ENCODE results near the gene GPR137B. TPM values are rescaled to one million over a fixed set of nuclear protein-coding genes. Genes with fewer than 3 reads are reported as not detected.
"Not testable (repeated sequence)": the region's sequence is repeated elsewhere in the genome, so short reads cannot be mapped to it uniquely, and the experiment has no call there.

The GPR137B gene
- total RNA-seq, result 35.5 TPM

DNA sequence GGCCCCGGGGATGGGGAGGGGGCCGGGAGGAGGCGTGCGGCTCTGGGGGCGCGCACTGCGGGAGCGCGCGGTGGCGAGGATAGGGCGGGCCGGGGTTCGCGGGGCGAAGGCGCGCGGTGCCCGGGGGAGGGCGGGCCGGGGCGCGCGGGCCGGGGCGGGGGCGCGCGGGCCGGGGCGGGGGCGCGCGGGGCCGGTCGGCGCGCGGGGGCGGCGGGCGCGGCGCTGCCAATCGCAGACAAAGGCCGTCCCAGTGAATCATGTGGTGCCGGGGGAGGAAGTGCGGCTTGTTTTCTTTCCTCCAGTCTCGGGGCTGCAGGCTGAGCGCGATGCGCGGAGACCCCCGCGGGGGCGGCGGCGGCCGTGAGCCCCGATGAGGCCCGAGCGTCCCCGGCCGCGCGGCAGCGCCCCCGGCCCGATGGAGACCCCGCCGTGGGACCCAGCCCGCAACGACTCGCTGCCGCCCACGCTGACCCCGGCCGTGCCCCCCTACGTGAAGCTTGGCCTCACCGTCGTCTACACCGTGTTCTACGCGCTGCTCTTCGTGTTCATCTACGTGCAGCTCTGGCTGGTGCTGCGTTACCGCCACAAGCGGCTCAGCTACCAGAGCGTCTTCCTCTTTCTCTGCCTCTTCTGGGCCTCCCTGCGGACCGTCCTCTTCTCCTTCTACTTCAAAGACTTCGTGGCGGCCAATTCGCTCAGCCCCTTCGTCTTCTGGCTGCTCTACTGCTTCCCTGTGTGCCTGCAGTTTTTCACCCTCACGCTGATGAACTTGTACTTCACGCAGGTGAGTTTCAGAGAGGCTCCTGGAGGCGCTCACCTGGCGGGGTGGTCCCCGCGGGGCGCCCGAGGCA, at the start of gene GPR137B:
Gene GPR137B (plus strand): TSS at position 287 of the 851 bp plus-strand sequence. CDS start 84 bp downstream, at position 371.
- DNase-seq (ENCODE audit: low spot score in 2 of 2) (peak; percentile 91), FAIRE-seq (no peak)

DNA sequence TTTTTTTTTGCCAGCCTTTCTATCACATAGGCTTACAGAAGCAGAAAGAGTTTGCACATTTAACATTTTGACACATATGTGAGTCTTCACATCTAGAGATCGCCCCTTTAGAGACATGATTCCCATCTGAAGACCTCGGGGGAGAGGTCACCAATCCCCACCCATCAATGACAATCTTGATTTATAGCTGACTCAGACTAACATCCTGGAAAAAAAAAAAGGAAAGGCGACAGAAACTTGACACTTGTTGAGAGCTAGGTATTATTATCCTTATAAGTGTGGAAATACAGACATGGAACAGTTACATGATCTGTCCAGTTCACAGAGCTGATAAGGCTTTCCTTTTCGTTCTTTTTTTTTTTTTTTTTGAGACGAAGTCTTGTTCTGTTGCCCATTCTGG, 49.4 kb upstream of the GPR137B start:
- no peak for FAIRE-seq
- DNase-seq (ENCODE audit: low spot score in 2 of 2), result no peak

GRCh38 chr1:236095705-236096520, 46.4 kb upstream of the GPR137B start:
- FAIRE-seq, result no peak
- DNase-seq (ENCODE audit: low spot score in 2 of 2), result no peak

DNA sequence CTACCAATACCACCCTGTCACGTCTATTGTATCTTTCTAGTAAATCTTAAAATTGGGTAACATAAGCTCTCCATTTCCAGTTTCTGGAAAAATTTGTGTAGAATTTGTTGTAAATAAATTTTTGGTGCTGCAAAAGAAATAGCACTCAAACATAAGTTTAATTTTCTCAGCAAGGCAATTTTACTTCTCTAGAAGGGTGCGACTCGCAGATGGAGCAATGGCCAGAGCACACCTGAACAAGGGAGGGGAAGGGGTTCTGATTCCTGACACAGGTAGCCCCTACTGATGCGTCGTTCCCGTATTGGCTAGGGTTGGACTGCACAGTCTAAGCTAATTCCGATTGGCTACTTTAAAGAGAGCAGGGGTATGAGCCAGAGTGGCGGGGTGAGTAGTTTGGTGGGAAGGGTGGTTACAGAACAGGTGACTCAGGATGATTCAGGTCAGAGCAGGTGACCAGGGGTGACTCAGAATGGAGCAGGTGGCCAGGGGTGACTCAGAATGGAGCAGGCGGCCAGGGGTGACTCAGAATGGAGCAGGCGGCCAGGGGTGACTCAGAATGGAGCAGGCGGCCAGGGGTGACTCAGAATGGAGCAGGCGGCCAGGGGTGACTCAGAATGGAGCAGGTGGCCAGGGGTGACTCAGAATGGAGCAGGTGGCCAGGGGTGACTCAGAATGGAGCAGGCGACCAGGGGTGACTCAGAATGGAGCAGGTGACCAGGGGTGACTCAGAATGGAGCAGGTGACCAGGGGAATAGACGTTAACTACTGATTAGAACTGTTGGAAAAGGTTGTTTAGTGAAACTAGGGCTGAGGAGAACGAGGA, 45.5 kb upstream of the GPR137B start:
- DNase-seq (ENCODE audit: low spot score in 2 of 2); FAIRE-seq: not testable (repeated sequence)

DNA sequence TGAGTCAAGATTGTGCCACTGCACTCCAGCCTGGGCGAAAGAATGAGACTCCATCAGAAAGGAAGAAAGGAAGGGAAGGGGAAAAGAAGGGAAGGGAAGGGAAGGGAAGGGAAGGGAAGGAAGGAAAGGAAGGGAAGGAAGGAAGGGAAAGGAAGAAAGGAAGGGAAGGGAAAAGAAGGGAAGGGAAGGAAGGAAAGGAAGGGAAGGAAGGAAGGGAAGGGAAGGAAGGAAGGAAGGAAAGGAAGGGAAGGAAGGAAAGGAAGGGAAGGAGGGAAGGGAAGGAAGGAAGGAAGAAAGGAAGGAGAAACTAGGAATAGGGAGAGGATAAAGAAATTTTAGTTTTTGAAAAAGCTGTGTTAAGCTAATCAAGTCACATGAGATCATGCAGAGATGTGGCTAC, 44.1 kb upstream of the GPR137B start:
- DNase-seq (ENCODE audit: low spot score in 2 of 2), result no peak
- no peak for FAIRE-seq

DNA sequence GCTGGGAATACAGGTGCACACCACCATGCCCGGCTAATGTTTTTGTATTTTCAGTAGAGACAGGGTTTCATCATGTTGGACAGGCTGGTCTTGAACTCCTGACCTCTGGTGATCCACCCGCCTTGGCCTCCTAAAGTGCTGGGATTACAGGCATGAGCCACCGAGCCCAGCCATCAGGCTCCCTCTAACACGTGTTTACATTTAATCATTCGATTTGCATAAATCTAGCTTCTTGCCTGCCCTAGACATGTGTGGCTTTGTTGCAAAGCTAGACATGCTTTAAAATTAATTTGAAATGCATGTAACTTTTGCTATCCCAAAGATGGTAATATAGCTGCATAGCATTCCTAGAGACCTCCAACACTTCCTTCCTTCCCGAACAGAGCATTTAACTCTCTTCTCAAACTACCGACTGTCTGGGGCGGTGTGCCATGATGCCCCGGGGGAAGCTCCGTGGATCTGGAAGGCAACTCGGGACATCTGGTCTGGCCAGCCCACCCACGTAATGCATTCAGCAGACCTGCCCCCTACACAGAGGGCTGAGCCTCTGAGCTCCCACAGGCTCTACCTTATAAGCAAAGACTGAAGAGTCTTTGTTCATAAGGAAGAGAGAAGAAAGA, 42.9 kb upstream of the GPR137B start:
- FAIRE-seq (no peak), DNase-seq (ENCODE audit: low spot score in 2 of 2) (no peak)

- FAIRE-seq, result no peak
- DNase-seq (ENCODE audit: low spot score in 2 of 2), result no peak
Observed at GRCh38 chr1:236100799-236101198, 41.5 kb upstream of the GPR137B start.

DNA sequence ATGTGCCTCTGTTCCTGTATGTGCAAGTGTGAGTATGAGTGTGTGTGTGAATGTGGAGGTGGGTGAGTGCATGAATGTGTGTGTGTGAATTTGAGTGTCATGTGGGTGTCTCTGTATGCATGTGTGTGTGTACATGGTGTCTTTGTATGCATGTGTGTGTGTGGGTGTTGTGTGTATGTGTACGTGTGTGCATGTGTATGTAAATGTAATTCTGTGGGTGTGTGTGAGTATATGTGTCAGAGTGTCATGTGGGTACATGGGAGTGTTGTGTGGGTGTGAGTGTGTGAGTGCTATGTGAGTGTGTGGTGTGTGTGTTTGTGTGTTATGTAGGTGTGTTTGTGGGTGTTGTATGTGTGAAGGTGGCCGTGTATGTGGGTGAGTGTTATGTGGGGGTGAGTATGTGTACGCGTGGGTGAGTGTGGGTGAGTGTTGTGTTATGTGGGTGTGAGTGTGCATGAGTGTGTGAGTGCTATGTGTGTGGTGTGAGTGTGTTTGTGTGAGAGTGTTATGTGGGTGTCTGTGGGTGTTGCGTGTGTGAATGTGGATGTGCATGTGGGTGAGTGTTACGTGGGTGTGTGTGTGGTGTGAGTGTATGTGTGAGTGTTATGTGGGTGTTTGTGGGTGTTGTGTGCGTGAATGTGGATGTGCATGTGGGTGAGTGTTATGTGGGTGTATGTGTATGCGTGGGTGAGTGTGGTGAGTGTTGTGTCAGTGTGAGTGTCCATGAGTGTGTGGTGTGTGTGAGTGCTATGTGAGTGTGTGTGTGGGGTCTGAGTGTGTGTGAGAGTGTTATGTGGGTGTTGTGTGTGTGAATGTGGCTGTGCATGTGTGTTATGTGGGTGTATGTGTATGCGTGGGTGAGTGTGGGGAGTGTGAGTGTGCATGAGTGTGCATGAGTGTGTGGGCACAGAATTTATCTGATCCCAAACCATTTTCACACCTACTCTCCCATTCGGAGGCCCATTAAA, 40.8 kb upstream of the GPR137B start:
- FAIRE-seq (no peak), DNase-seq (ENCODE audit: low spot score in 2 of 2) (no peak)

DNA sequence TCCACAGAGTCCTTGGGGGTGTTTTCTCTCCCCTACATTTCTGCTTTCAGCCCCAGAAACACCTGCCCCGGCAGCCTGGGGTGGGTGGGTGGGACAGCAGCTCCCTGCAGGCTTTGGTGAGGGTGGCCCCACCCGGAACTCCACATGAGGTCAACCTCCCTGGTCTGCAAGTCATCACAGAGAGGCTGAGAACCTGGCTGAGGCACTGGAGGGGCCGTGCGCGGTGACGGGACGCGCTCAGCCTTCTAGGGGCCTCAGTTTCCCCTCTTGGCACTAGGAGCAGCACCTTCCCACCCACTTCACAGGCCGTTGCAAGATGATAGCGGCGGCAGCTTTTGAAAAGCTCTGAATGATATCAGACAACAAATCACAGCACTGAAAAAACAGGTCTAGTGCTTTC, 39.7 kb upstream of the GPR137B start:
- DNase-seq (ENCODE audit: low spot score in 2 of 2) (no peak), FAIRE-seq (no peak)

DNA sequence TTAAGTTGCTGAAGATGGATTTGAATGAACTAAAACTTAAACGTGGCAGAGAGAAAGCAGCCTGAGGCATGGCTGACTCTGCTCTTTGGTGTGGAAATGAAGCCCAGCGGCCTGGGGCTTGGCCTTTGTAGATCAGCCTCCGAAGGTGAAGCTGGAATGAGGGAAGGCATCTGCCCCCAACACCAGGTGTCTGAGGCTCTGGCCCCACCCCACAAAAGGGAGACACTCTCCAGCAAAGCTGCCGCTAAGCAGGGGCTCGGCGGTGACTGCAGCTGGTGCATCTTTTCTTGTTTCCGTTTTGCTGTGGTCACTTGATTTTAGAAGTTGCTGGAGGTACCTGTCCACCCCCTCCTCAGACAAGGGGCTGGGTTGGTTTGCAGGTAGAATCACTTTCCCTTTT, 39.3 kb upstream of the GPR137B start:
- FAIRE-seq (no peak), DNase-seq (ENCODE audit: low spot score in 2 of 2) (no peak)

- DNase-seq (ENCODE audit: low spot score in 2 of 2), result peak; percentile 70 to 85
- FAIRE-seq, result peak; percentile 77
Observed at GRCh38 chr1:236103646-236104218, 38.6 kb upstream of the GPR137B start.

DNA sequence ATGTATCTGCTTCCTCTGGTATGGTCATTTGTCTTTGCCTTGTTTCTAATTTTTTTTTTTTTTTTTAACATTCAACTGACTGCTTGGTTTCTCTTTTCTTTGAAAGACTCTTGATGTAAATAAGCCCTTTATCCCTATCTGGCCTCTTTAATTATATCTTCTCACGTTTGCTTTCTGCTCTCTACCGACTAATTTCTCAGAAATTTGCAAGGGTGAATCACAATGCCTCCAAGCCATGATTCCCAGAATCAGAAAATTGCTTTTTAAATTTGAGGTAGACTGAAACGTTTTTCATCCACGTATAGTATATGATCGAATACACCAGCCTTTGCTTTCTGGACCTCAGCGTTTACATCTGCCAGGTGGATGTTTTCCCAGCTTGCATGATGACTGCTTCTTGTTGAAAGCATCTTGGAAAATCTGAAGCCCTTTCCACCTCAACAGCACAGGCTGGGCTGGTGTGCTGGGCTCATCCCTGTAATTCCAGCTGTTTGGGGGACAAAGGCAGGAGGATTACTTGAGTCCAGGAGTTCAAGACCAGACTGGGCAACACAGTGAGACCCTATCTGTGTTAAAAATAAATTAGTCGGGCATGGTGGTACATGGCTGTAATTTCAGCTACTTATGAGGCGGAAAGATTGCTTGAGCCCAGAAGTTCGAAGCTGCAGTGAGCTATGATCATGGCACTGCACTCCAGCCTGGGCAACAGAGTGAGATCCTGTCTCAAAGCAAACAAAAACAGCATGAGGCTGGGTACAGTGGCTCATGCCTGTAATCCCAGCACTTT, 35.0 kb upstream of the GPR137B start:
- DNase-seq (ENCODE audit: low spot score in 2 of 2) (no peak), FAIRE-seq (no peak)

- FAIRE-seq, result no peak
Observed at GRCh38 chr1:236108027-236108648, 34.2 kb upstream of the GPR137B start.

DNA sequence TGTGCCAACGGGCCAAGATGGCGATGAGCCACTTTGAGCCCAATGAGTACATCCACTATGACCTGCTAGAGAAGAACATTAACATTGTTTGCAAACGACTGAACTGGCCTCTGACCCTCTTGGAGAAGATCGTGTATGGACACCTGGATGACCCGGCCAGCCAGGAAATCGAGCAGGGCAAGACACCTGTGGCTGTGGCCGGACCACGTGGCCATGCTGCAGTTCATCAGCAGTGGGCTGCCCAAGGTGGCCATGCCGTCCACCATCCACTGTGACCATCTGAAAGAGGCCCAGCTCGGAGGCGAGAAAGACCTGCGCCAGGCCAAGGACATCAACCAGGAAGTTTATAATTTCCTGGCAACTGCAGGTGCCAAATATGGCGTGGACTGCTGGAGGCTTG, 32.2 kb upstream of the GPR137B start:
- FAIRE-seq (no peak), DNase-seq (ENCODE audit: low spot score in 2 of 2) (no peak)

More at GRCh38 chr1:236108027-236108648, 34.2 kb upstream of the GPR137B start:
- DNase-seq (ENCODE audit: low spot score in 2 of 2), result no peak

- no peak for DNase-seq (ENCODE audit: low spot score in 2 of 2)
- no peak for FAIRE-seq
Observed at GRCh38 chr1:236111527-236112331, 30.6 kb upstream of the GPR137B start.

DNA sequence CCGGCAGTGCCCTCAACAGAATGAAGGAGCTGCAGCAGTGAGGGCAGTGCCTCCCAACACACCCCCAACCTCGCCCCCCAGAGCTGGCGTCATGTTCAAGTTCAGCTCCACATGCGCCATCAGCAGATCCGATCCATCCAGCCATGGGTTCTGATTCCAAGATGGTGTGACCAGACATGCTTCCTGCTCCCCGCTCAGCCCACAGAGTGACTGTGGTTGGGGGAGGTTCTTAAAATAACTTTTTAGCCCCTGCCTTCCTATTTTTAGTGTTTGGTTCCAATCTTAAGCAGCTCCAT, 30.1 kb upstream of the GPR137B start:
- FAIRE-seq (no peak), DNase-seq (ENCODE audit: low spot score in 2 of 2) (no peak)

All from frontal cortex (tissue), 4 donors.